ENCODE data around the gene ETS1.
A peak's percentile ranks its signal among the peaks of the same experiment; 100 is the strongest.

The ETS1 gene

GRCh38 chr11:128593281-128593680 lies 5.9 kb upstream of the ETS1 start:
- DNase-seq, result no peak

- no peak for DNase-seq
Observed at GRCh38 chr11:128592454-128592853, 5.1 kb upstream of the ETS1 start.

- no peak for DNase-seq
Observed at GRCh38 chr11:128590587-128590986, 3.2 kb upstream of the ETS1 start.

- no peak for DNase-seq
Observed at GRCh38 chr11:128589998-128590397, 2.6 kb upstream of the ETS1 start.

GRCh38 chr11:128588093-128588492 lies 735 bp upstream of the ETS1 start:
- DNase-seq, result no peak

GRCh38 chr11:128586689-128587088 lies 669 bp downstream of the ETS1 start:
- no peak for DNase-seq

GRCh38 chr11:128585498-128586238 lies 1.7 kb downstream of the ETS1 start:
- DNase-seq, result no peak

GRCh38 chr11:128584253-128584652 lies 3.1 kb downstream of the ETS1 start:
- no peak for DNase-seq

GRCh38 chr11:128582496-128583366 lies 4.6 kb downstream of the ETS1 start:
- peak in 1 of 2 experiments; percentile 45 for DNase-seq

- no peak for DNase-seq
Observed at GRCh38 chr11:128581561-128582272, 5.6 kb downstream of the ETS1 start.

GRCh38 chr11:128580612-128581011 lies 6.7 kb downstream of the ETS1 start:
- DNase-seq, result no peak

- no peak for DNase-seq
Observed at GRCh38 chr11:128579798-128580504, 7.4 kb downstream of the ETS1 start.

GRCh38 chr11:128576555-128576954 lies 10.8 kb downstream of the ETS1 start:
- DNase-seq, result no peak

GRCh38 chr11:128575961-128576350 lies 11.4 kb downstream of the ETS1 start:
- DNase-seq, result no peak

- no peak for DNase-seq
Observed at GRCh38 chr11:128575174-128575960, 12.0 kb downstream of the ETS1 start.

- DNase-seq, result no peak
Observed at GRCh38 chr11:128574576-128575011, 12.8 kb downstream of the ETS1 start.

GRCh38 chr11:128573638-128574037 lies 13.7 kb downstream of the ETS1 start:
- no peak for DNase-seq

GRCh38 chr11:128572965-128573364 lies 14.4 kb downstream of the ETS1 start:
- DNase-seq, result no peak

GRCh38 chr11:128570632-128571031 lies 16.7 kb downstream of the ETS1 start:
- no peak for DNase-seq

GRCh38 chr11:128569291-128569690 lies 18.1 kb downstream of the ETS1 start:
- no peak for DNase-seq

GRCh38 chr11:128568166-128568778 lies 19.1 kb downstream of the ETS1 start:
- DNase-seq, result no peak

Measured in SW 1271 (cell line).